Measurements from ENCODE around the gene CMIP. TPM values are rescaled to one million over a fixed set of nuclear protein-coding genes. Genes with fewer than 3 reads are reported as not detected.

CMIP gene
- total RNA-seq, 5 donors from 2014 or later (not counting 1 experiment from before 2014, with no cell fraction given): 39.8 to 55.9 (median 42.6) TPM

GRCh38 chr16:81483064-81483969 lies 38.7 kb downstream of the CMIP start:
- Mint-ChIP-seq H3K4me3 (peak overlapping the region in 1 of 3 donors; percentile 31), H3K36me3 (peaks cover 10% of the 10 kb centered on the region), H3K4me1 (peaks cover 64 to 73% (median 66%) of the 10 kb centered on the region in 3 donors), H3K9me3 (no peaks in the 10 kb centered on the region), H3K27ac (peak overlapping the region in 1 of 2 donors; percentile 43), H3K27me3 (no peaks in the 10 kb centered on the region)
- no peak for DNase-seq
- peaks cover 16 to 69% of the 10 kb centered on the region in 2 experiments for H3K4me1 ChIP-seq (ENCODE audit: control insufficient read depth in 1 of 2, extremely low read depth in 1 of 2, insufficient read depth in 2 of 2, low read length in 2 of 2)
- CTCF ChIA-PET: no interaction called here
- ATAC-seq (replicated peaks in 1 of 4): no peak
- no peaks in the 10 kb centered on the region for H3K9me3 ChIP-seq
- no peak overlapping the region for H3K4me3 ChIP-seq (ENCODE audit: control insufficient read depth in 1 of 2, extremely low read depth in 1 of 2, low read length in 1 of 2)
- POLR2A ChIA-PET: no interaction called here
- no peaks in the 10 kb centered on the region for H3K27me3 ChIP-seq (replicated peaks in 1 of 2; ENCODE audit: control insufficient read depth in 2 of 2, extremely low read depth in 1 of 2, insufficient read depth in 2 of 2, low read length in 1 of 2)
- H3K36me3 ChIP-seq (ENCODE audit: control insufficient read depth in 2 of 2, extremely low read depth in 1 of 2, insufficient read depth in 1 of 2, low read length in 1 of 2): peaks cover 0 to 4% of the 10 kb centered on the region in 2 donors
- H3K27ac ChIP-seq (ENCODE audit: low read length): no peak overlapping the region
- WGBS (ENCODE audit: insufficient coverage): 97% methylated on average over 3 of the region's 10 CpGs

GRCh38 chr16:81483970-81484595 lies 39.5 kb downstream of the CMIP start:
- H3K36me3 ChIP-seq (ENCODE audit: control insufficient read depth in 2 of 2, extremely low read depth in 1 of 2, insufficient read depth in 1 of 2, low read length in 1 of 2): peaks cover 0 to 4% of the 10 kb centered on the region in 2 donors
- Mint-ChIP-seq H3K9me3 (no peaks in the 10 kb centered on the region), H3K27ac (no peak overlapping the region), H3K36me3 (peaks cover 10% of the 10 kb centered on the region), H3K4me3 (no peak overlapping the region), H3K27me3 (no peaks in the 10 kb centered on the region), H3K4me1 (peaks cover 64 to 73% (median 66%) of the 10 kb centered on the region in 3 donors)
- CTCF ChIA-PET: no interaction called here
- H3K4me3 ChIP-seq (ENCODE audit: control insufficient read depth in 1 of 2, extremely low read depth in 1 of 2, low read length in 1 of 2): no peak overlapping the region
- POLR2A ChIA-PET: no interaction called here
- H3K4me1 ChIP-seq (ENCODE audit: control insufficient read depth in 1 of 2, extremely low read depth in 1 of 2, insufficient read depth in 2 of 2, low read length in 2 of 2): peaks cover 9 to 69% of the 10 kb centered on the region in 2 experiments
- no peak overlapping the region for H3K27ac ChIP-seq (ENCODE audit: low read length)
- 93% methylated on average over 10 of the region's 22 CpGs for WGBS (ENCODE audit: insufficient coverage)
- no peaks in the 10 kb centered on the region for H3K9me3 ChIP-seq
- no peak for ATAC-seq (replicated peaks in 1 of 4)
- no peaks in the 10 kb centered on the region for H3K27me3 ChIP-seq (replicated peaks in 1 of 2; ENCODE audit: control insufficient read depth in 2 of 2, extremely low read depth in 1 of 2, insufficient read depth in 2 of 2, low read length in 1 of 2)
- no peak for DNase-seq

GRCh38 chr16:81484908-81485624 lies 40.5 kb downstream of the CMIP start:
- H3K27ac ChIP-seq (ENCODE audit: low read length): no peak overlapping the region
- H3K9me3 Mint-ChIP-seq: no peaks in the 10 kb centered on the region
- H3K4me1 ChIP-seq (ENCODE audit: control insufficient read depth in 1 of 2, extremely low read depth in 1 of 2, insufficient read depth in 2 of 2, low read length in 2 of 2): peaks cover 4 to 61% of the 10 kb centered on the region in 2 experiments
- POLR2A ChIA-PET: no interaction called here
- H3K27me3 ChIP-seq (replicated peaks in 1 of 2; ENCODE audit: control insufficient read depth in 2 of 2, extremely low read depth in 1 of 2, insufficient read depth in 2 of 2, low read length in 1 of 2): no peaks in the 10 kb centered on the region
- no peaks in the 10 kb centered on the region for H3K27me3 Mint-ChIP-seq
- H3K36me3 Mint-ChIP-seq: peaks cover 6% of the 10 kb centered on the region
- ATAC-seq (replicated peaks in 1 of 4) (no peak), DNase-seq (no peak)
- CTCF ChIA-PET: interaction anchor here (0.6 to 1.1 kb wide), 2 partner anchors 10 to 55 kb away, joined by 3 read pairs; no protein-coding TSS in a partner anchor
- peaks cover 0 to 4% of the 10 kb centered on the region in 2 donors for H3K36me3 ChIP-seq (ENCODE audit: control insufficient read depth in 2 of 2, extremely low read depth in 1 of 2, insufficient read depth in 1 of 2, low read length in 1 of 2)
- H3K4me3 Mint-ChIP-seq: no peak overlapping the region
- H3K27ac Mint-ChIP-seq: no peak overlapping the region
- no peak overlapping the region for H3K4me3 ChIP-seq (ENCODE audit: control insufficient read depth in 1 of 2, extremely low read depth in 1 of 2, low read length in 1 of 2)
- 80% methylated on average over 1 of the region's 11 CpGs for WGBS (ENCODE audit: insufficient coverage)
- no peaks in the 10 kb centered on the region for H3K9me3 ChIP-seq
- H3K4me1 Mint-ChIP-seq: peaks cover 59 to 69% (median 61%) of the 10 kb centered on the region in 3 donors

DNA sequence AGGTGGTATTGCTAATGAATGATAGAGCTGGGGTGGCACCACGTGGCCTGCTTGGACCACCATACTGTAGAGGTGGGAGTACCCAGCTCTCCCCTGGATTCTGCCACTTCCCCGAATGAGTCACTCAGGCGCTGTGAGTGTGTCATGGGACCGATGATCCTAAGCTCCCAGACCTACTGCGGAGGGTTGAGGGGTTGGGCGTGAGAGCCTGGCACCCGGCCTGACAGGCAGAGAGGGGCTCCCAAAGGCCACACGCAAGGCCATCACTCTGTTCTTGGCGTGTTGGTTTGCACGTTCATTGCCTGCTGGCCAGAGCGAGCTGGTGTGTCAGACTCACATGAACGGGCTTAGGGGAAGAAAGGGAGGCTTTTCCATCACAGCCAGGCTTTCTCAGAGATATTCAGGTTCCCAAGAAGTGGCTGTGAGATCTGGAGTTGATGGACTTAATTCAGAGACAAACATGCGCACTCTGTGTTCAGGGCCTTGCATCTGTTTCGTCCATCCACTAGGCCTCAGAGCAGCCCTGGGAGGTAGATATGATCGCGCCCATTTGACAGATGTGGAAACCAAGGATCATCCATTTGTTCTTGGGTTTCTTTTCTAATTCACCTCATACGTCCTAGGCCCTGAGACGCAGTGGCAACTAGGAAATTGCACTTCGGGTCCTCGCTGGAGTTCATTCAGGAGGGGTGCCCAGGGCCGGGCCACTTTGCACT lies 41.4 kb downstream of the CMIP start:
- Histone ChIP-seq H3K9me3 (no peaks in the 10 kb centered on the region), H3K4me3 (ENCODE audit: control insufficient read depth in 1 of 2, extremely low read depth in 1 of 2, low read length in 1 of 2) (no peak overlapping the region), H3K36me3 (ENCODE audit: control insufficient read depth in 2 of 2, extremely low read depth in 1 of 2, insufficient read depth in 1 of 2, low read length in 1 of 2) (peaks cover 0 to 4% of the 10 kb centered on the region in 2 donors), H3K27me3 (replicated peaks in 1 of 2; ENCODE audit: control insufficient read depth in 2 of 2, extremely low read depth in 1 of 2, insufficient read depth in 2 of 2, low read length in 1 of 2) (no peaks in the 10 kb centered on the region), H3K4me1 (ENCODE audit: control insufficient read depth in 1 of 2, extremely low read depth in 1 of 2, insufficient read depth in 2 of 2, low read length in 2 of 2) (peaks cover 4 to 54% of the 10 kb centered on the region in 2 experiments), H3K27ac (ENCODE audit: low read length) (no peak overlapping the region)
- ATAC-seq (replicated peaks in 1 of 4): no peak
- Mint-ChIP-seq H3K27ac (no peak overlapping the region), H3K9me3 (no peaks in the 10 kb centered on the region), H3K4me1 (peaks cover 54 to 68% (median 60%) of the 10 kb centered on the region in 3 donors), H3K27me3 (no peaks in the 10 kb centered on the region), H3K4me3 (no peak overlapping the region), H3K36me3 (peaks cover 6% of the 10 kb centered on the region)
- CTCF ChIA-PET: interaction anchor here in 1 of 2 donors (1.1 kb wide), 1 partner anchor 9 kb away, joined by 3 read pairs; no protein-coding TSS in a partner anchor
- POLR2A ChIA-PET: interaction anchor here in 1 of 2 donors (1.0 kb wide), 1 partner anchor 8 kb away, joined by 3 read pairs; no protein-coding TSS in a partner anchor
- no peak for DNase-seq
- WGBS (ENCODE audit: insufficient coverage): 98% methylated on average over 19 of the region's 21 CpGs

GRCh38 chr16:81486540-81487061 lies 42.0 kb downstream of the CMIP start:
- Histone ChIP-seq H3K27me3 (replicated peaks in 1 of 2; ENCODE audit: control insufficient read depth in 2 of 2, extremely low read depth in 1 of 2, insufficient read depth in 2 of 2, low read length in 1 of 2) (no peaks in the 10 kb centered on the region), H3K4me1 (ENCODE audit: control insufficient read depth in 1 of 2, extremely low read depth in 1 of 2, insufficient read depth in 2 of 2, low read length in 2 of 2) (peaks cover 2 to 48% of the 10 kb centered on the region in 2 experiments), H3K9me3 (no peaks in the 10 kb centered on the region), H3K27ac (ENCODE audit: low read length) (no peak overlapping the region), H3K4me3 (ENCODE audit: control insufficient read depth in 1 of 2, extremely low read depth in 1 of 2, low read length in 1 of 2) (no peak overlapping the region), H3K36me3 (ENCODE audit: control insufficient read depth in 2 of 2, extremely low read depth in 1 of 2, insufficient read depth in 1 of 2, low read length in 1 of 2) (peaks cover 0 to 4% of the 10 kb centered on the region in 2 donors)
- no peak for DNase-seq
- peaks cover 53 to 64% (median 58%) of the 10 kb centered on the region in 3 donors for H3K4me1 Mint-ChIP-seq
- H3K9me3 Mint-ChIP-seq: no peaks in the 10 kb centered on the region
- WGBS (ENCODE audit: insufficient coverage): 98% methylated on average over 18 of the region's 22 CpGs
- no peaks in the 10 kb centered on the region for H3K27me3 Mint-ChIP-seq
- H3K4me3 Mint-ChIP-seq: no peak overlapping the region
- ChIA-PET POLR2A (interaction anchor here in 1 of 2 donors (1.0 kb wide), 1 partner anchor 8 kb away, joined by 3 read pairs; no protein-coding TSS in a partner anchor), CTCF (no interaction called here)
- H3K27ac Mint-ChIP-seq: no peak overlapping the region
- ATAC-seq (replicated peaks in 1 of 4): no peak
- peaks cover 6% of the 10 kb centered on the region for H3K36me3 Mint-ChIP-seq

Data from T-cell (primary cell).